Measurements from ENCODE around the gene IFNB1. TPM values are rescaled to one million over a fixed set of nuclear protein-coding genes. Genes with fewer than 3 reads are reported as not detected.

IFNB1 gene
- total RNA-seq, 4 donors from 2014 or later, result not detected

GRCh38 chr9:21104787-21105186 lies 27.0 kb upstream of the IFNB1 start:
- intact Hi-C loops (cut with DNase I; ENCODE audit: low total_unique reads), result loop anchor here (5.0 kb wide), 1 partner anchor 162 kb away; no protein-coding TSS in a partner anchor
- TF ChIP-seq, protein P1, sequence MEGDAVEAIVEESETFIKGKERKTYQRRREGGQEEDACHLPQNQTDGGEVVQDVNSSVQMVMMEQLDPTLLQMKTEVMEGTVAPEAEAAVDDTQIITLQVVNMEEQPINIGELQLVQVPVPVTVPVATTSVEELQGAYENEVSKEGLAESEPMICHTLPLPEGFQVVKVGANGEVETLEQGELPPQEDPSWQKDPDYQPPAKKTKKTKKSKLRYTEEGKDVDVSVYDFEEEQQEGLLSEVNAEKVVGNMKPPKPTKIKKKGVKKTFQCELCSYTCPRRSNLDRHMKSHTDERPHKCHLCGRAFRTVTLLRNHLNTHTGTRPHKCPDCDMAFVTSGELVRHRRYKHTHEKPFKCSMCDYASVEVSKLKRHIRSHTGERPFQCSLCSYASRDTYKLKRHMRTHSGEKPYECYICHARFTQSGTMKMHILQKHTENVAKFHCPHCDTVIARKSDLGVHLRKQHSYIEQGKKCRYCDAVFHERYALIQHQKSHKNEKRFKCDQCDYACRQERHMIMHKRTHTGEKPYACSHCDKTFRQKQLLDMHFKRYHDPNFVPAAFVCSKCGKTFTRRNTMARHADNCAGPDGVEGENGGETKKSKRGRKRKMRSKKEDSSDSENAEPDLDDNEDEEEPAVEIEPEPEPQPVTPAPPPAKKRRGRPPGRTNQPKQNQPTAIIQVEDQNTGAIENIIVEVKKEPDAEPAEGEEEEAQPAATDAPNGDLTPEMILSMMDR (IDR thresholded peaks at IDR 0.05), result no peak
- no peak for TF ChIP-seq POLR2A (IDR thresholded peaks at IDR 0.05)
- DNase-seq (ENCODE audit: low spot score in 2 of 2), result no peak
- no peak overlapping the region for H3K4me3 ChIP-seq (ENCODE audit: low read depth, poor library complexity, severe bottlenecking)
- WGBS, 2 donors, result 59 to 71% methylated on average over 1 of the region's 1 CpG

- intact Hi-C loops (cut with DNase I; ENCODE audit: low total_unique reads), result loop anchor here (5.0 kb wide), 1 partner anchor 160 kb away; no protein-coding TSS in a partner anchor
- WGBS, 2 donors, result 91 to 100% methylated on average over 1 of the region's 1 CpG
- H3K4me3 ChIP-seq (ENCODE audit: low read depth, poor library complexity, severe bottlenecking), result no peak overlapping the region
- no peak for DNase-seq (ENCODE audit: low spot score in 2 of 2)
- TF ChIP-seq, protein P1 (IDR thresholded peaks at IDR 0.05), result no peak
- no peak for TF ChIP-seq POLR2A (IDR thresholded peaks at IDR 0.05)
Measured at GRCh38 chr9:21102305-21102704, 24.6 kb upstream of the IFNB1 start.

DNA sequence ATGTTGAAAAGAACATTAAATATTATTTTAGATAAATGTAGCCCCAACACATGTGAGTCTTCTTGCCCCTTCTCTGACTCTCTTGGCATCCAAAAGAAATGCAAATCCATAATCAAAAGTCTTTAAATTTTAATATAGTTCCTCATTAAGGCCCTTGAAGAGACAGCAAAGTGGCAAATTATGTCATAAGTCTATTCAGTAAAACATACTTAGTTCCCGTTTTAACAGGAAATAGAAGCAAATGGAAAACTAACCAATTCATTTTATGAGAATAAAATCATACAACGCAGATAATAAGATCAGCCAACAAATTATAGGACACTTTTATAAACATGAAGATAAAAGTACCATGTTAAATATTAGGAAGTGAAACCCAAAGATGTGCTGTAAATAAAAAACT lies 20.1 kb upstream of the IFNB1 start:
- WGBS, 2 donors, result 77 to 87% methylated on average over 2 of the region's 2 CpGs
- no peak overlapping the region for H3K4me3 ChIP-seq (ENCODE audit: low read depth, poor library complexity, severe bottlenecking)
- intact Hi-C loops (cut with DNase I; ENCODE audit: low total_unique reads), result no loop called here
- TF ChIP-seq, protein P1 (IDR thresholded peaks at IDR 0.05), result no peak
- no peak for DNase-seq (ENCODE audit: low spot score in 2 of 2)

GRCh38 chr9:21096901-21097255 lies 19.1 kb upstream of the IFNB1 start:
- no peak for DNase-seq (ENCODE audit: low spot score in 2 of 2)
- no peak overlapping the region for H3K4me3 ChIP-seq (ENCODE audit: low read depth, poor library complexity, severe bottlenecking)
- WGBS, 2 donors, result 44 to 52% methylated on average over 2 of the region's 2 CpGs
- intact Hi-C loops (cut with DNase I; ENCODE audit: low total_unique reads), result no loop called here
- TF ChIP-seq POLR2A (IDR thresholded peaks at IDR 0.05), result no peak
- TF ChIP-seq, protein P1 (IDR thresholded peaks at IDR 0.05), result no peak

GRCh38 chr9:21096172-21096900 lies 18.6 kb upstream of the IFNB1 start:
- intact Hi-C loops (cut with DNase I; ENCODE audit: low total_unique reads), result no loop called here
- DNase-seq (ENCODE audit: low spot score in 2 of 2), result no peak

More at GRCh38 chr9:21096172-21096900, 18.6 kb upstream of the IFNB1 start:
- WGBS, 2 donors, result 19 to 20% methylated on average over 6 of the region's 6 CpGs
- H3K4me3 ChIP-seq (ENCODE audit: low read depth, poor library complexity, severe bottlenecking), result no peak overlapping the region
- TF ChIP-seq, protein P1 (IDR thresholded peaks at IDR 0.05), result no peak
- TF ChIP-seq POLR2A (IDR thresholded peaks at IDR 0.05), result no peak

All from lower leg skin (tissue), 4 donors.